Airway epithelial cell (primary cell): ENCODE measurements around the gene PER1. TPM values are rescaled to one million over a fixed set of nuclear protein-coding genes. Genes with fewer than 3 reads are reported as not detected.

Source experiments
- total RNA-seq: library from RNA; depleted of rRNA; stranded (reverse); fragments of >200 nt; gene quantifications from 2 replicates; pipeline ENCODE4 v1.2.3, GENCODE V29; 2015

Gene PER1, protein sequence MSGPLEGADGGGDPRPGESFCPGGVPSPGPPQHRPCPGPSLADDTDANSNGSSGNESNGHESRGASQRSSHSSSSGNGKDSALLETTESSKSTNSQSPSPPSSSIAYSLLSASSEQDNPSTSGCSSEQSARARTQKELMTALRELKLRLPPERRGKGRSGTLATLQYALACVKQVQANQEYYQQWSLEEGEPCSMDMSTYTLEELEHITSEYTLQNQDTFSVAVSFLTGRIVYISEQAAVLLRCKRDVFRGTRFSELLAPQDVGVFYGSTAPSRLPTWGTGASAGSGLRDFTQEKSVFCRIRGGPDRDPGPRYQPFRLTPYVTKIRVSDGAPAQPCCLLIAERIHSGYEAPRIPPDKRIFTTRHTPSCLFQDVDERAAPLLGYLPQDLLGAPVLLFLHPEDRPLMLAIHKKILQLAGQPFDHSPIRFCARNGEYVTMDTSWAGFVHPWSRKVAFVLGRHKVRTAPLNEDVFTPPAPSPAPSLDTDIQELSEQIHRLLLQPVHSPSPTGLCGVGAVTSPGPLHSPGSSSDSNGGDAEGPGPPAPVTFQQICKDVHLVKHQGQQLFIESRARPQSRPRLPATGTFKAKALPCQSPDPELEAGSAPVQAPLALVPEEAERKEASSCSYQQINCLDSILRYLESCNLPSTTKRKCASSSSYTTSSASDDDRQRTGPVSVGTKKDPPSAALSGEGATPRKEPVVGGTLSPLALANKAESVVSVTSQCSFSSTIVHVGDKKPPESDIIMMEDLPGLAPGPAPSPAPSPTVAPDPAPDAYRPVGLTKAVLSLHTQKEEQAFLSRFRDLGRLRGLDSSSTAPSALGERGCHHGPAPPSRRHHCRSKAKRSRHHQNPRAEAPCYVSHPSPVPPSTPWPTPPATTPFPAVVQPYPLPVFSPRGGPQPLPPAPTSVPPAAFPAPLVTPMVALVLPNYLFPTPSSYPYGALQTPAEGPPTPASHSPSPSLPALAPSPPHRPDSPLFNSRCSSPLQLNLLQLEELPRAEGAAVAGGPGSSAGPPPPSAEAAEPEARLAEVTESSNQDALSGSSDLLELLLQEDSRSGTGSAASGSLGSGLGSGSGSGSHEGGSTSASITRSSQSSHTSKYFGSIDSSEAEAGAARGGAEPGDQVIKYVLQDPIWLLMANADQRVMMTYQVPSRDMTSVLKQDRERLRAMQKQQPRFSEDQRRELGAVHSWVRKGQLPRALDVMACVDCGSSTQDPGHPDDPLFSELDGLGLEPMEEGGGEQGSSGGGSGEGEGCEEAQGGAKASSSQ (N-terminal part only)
- 47.4 and 70.4 TPM in 2 replicates for total RNA-seq

DNA sequence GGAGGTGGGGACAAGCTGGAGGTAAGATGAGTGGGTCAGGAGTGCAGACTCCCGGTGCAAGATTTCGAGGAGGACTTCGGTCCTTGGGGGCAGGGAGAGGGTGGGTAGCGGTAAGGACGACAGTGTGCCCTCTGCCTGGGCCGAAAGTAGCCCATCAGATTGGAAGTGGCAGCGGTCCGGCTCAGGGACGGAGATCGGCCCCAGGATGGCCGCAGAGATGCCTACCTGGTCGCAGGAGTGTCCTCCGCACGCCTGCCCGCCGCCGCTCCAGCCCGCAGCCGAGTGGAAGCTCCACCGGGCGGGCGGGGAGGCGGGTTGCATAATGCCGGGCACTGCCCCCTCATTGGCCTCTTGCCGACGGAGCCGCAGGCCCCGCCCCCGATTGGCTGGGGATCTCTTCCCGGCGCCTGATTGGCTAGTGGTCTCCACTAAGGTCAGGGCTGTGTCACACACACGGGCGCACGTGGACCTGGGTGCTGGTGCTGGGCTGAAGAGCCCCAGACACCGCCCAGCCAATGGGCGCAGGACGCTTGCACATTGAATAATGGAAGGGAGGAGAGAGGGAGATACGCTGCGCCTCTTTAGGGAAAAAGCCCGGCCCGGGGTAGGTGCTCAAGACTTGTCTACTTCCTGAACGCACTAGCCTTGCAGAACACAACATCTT is at the start of gene PER1:
TSS of gene PER1 (minus strand) at position 293 of the 664 bp plus-strand sequence. CDS start 1,698 bp downstream, outside the sequence.

DNA sequence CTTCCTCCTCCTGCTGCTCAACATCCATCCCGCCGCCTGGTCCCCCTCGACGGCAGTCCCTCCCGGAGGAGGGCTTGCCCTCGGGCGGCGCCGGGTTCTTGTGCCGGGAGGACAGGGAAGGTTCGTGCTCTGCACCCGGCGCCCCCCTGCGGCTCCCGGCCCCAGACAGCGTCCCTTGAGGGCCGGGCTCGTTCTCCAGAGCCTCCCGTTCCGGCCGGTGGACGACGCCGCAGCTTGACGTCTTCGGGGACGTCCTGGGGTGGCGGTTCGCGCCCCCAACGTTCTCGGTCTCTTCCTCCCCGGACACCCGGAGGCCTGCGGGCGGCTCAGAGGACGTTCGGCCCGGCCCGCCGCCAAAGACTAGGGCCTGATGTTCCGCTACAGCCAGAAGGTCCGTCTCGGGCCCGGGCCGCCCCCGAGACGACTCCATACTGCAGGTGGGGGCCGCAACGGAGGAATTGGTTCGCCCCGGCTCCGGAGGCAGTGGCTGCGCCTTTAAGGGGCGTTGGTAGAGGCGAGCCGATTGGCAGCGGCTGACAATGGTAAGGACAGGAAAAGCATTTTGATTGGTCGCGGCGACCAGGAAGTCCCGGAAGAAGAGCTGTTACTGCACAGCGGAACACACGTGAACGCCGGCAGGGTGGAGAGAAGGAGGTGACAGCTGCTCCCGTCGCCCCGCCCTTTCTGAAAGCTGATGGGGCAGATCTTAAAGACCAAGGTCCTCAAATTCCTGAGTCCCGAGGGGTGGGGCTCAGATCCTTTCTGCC is 37.7 kb upstream of the PER1 start, which contains the start of gene BORCS6:
TSS of gene BORCS6 (minus strand) at position 470 of the 767 bp plus-strand sequence. CDS start at position 430, 40 bp downstream.

DNA sequence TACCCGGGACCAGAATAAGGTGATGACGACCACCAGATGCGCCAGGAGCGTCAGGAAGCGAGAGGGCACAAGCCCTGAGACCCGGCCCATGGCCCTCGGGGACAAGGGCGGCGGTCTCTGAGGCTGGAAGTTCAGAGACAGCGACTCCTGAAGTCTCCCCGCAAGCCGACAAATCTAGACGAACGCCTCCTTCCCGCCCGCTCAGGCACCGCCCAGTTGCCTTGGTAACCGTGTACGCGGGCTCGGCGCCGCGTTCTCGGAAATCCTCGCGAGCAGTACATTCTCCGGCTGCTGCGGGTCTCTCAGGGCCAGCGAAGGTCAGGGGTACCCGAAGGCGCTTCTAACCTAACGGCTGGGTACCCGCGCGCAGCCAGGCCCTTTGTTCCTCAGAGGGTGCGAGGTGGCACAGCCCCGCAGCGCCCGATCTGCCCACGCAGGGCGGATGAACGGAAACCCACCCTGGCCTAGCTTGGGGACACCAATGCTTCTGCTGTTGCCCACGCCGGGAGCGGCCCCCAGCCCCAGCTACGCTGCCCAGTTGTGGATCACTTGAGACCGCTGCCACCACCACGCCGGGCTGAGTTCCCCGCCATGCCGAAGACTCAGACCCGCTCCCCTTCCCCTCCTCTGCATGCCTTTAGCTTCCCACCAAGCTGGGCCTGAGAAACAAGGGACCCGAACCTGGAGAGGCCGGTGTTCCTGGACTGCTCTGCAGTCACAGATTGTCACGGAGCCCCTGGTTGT is 24.2 kb upstream of the PER1 start, which contains the start of gene TMEM107:
TSS of gene TMEM107 (minus strand) at position 184 of the 744 bp plus-strand sequence. CDS start at position 90, 94 bp downstream.

DNA sequence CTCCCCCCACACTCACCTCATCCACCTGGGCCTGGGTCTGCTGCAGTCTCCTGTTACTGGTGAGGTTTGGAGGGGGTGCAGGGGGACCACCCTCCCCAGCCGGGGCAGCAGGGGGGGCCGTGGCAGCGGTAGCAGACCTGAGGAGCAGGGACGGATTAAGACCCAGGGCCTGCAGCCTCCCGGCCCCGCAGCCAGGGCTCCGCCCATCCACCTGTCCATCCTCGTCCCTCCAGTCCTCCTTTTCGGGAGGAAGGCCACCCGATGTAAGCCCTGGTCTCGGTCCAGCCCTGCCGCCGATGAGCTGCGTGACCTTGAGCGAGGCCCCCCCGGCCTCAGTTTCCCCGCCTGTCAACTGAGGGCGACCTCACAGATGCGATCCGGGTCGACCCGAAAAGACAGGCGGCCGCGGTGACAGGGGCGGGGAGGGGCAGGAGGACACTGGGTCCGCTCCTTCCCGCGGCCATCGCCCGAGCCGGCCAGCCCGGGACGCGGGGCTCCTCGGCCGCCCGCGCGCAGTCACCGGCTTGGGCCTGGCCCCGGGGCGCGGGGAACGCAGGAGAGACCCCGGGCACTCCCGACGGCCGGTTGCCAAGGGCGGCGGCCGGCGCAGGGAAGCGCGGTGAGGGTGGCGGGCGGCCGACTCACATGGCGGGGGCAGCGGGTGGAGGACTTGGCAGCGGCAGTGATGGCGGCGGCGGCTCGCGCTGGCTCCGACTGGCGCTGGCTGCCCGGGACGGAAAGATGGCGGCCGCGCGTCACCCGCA is 10.2 kb upstream of the PER1 start, which contains the start of gene VAMP2:
TSS of gene VAMP2 (minus strand) at position 716 of the 764 bp plus-strand sequence. CDS start at position 647, 69 bp downstream.

DNA sequence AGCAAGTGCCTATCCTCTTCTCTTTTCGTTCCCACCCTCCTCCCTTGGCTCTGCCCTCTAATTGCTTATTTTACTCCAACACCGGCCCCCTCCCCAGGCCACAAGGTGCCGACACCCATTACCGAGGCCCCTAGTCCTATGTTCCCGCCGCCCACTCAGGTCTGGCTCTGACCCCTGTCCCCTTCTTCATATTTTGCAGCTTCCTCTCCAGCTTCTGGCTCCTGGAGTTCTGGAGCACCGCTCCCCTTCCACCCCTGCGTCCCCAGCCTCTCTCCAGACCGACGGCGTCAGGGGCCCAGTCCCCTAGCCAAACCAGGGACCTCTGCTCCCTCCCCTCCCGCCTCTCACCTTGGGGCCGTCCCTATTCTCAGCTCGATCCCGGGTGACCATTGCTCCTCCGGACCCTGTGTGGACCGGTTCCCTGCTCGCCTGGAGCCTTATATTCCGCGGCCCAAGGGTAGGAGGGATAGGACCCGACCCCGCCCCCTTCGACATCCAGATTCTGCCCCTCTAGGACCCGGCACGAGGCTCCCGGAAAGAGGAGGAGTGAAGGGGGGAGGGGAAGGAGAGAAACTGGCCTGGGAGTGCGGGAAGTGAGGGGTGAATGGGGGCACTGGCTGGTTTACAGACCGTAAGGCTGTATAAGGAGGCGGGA is 28.4 kb downstream of the PER1 start, which contains the start of gene HES7:
TSS of gene HES7 (minus strand) at position 412 of the 655 bp plus-strand sequence. CDS start at position 390, 22 bp downstream.

DNA sequence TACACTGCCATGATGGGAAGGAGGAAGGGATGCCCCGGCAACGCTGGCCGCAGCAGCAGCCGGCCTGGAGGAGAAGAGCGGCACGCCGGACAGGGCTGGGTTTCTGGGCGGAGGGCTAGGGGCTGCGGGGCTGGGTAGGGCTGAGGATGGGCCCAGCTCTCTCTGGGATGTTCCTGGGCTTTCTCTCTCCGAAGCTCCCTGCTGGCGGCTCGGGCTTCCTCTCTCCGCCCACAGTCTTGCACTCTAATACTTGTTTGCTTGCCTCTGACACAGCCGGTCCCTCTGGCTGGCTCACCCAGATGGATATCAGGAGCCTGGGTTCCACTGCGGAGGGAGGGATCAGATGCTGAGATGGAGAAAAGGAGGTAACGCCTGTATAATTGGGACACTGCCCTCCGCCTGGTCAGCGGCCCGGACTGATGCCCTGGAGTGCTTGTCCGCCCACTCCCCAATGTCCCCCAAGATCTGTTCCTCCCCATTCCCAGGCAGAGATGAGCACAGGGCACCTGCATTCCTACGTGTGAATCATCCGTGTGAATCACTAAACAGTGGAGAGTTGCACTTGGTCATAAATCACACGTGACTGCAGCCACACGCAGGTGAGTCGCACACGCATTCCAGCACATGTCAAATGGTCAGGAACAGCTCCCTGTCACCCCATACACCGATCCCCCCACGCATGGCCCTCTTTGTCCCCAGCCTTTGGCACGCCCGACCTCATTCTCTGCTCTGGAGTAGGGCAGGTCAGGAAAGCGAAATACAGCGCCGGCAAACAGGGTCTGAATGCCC is 34.0 kb downstream of the PER1 start, which contains the start of gene ALOXE3:
TSS of gene ALOXE3 (minus strand) at position 535 of the 789 bp plus-strand sequence. CDS start at position 11, 524 bp downstream.

Other genes with a start within 250 kb of the PER1 start
- gene RNF227, start 236.1 kb downstream of the PER1 start, total RNA-seq = 1.9 and 4.2 TPM in 2 replicates
- 0.21 and 0.33 TPM in 2 replicates for gene KCNAB3, start 222.5 kb downstream of the PER1 start, total RNA-seq
- gene TRAPPC1, start 220.5 kb downstream of the PER1 start, total RNA-seq = 88.2 and 93.5 TPM in 2 replicates
- gene CNTROB, start 220.2 kb downstream of the PER1 start, total RNA-seq = 17.9 and 20.2 TPM in 2 replicates
- gene GUCY2D, start 149.8 kb downstream of the PER1 start, total RNA-seq = 0.14 and 0.84 TPM in 2 replicates
- 50.2 and 69.3 TPM in 2 replicates for gene ALOX15B, start 113.3 kb downstream of the PER1 start, total RNA-seq
- 1.1 and 3.5 TPM in 2 replicates for gene ALOX12B, start 64.7 kb downstream of the PER1 start, total RNA-seq
- 2.1 and 3.2 TPM in 2 replicates for gene ALOXE3, start 33.9 kb downstream of the PER1 start, total RNA-seq
- 1.8 and 1.9 TPM in 2 replicates for gene HES7, start 28.3 kb downstream of the PER1 start, total RNA-seq
- gene VAMP2, start 10.5 kb upstream of the PER1 start, total RNA-seq = 3.3 and 5.9 TPM in 2 replicates
- 41.7 and 46.1 TPM in 2 replicates for gene TMEM107, start 24.0 kb upstream of the PER1 start, total RNA-seq
- gene BORCS6, start 37.8 kb upstream of the PER1 start, total RNA-seq = 13.0 and 16.8 TPM in 2 replicates
- 58.2 and 59.1 TPM in 2 replicates for gene AURKB, start 58.2 kb upstream of the PER1 start, total RNA-seq
- 9.0 and 11.6 TPM in 2 replicates for gene CTC1, start 95.7 kb upstream of the PER1 start, total RNA-seq
- gene PFAS, start 96.9 kb upstream of the PER1 start, total RNA-seq = 27.0 and 28.1 TPM in 2 replicates
- 23.9 and 24.3 TPM in 2 replicates for gene RANGRF, start 136.3 kb upstream of the PER1 start, total RNA-seq
- 0.78 and 0.93 TPM in 2 replicates for gene SLC25A35, start 143.0 kb upstream of the PER1 start, total RNA-seq
- not detected in 2 replicates for gene ARHGEF15, start 157.8 kb upstream of the PER1 start, total RNA-seq
- not detected in 2 replicates for gene ODF4, start 187.4 kb upstream of the PER1 start, total RNA-seq
- gene RPL26, start 230.8 kb upstream of the PER1 start, total RNA-seq = 3,396 and 4,896 TPM in 2 replicates
- gene RNF222, start 245.4 kb upstream of the PER1 start, total RNA-seq = 1.4 and 2.2 TPM in 2 replicates